Rectal smooth muscle tissue (tissue), 1 donor: ENCODE data around the gene GAL3ST3.

ENCODE experiments used
- H3K27ac ChIP-seq: one replicate; pipeline ENCODE4 v1.7.0; 2013; ENCODE audit warnings: low read depth, low read length, inconsistent platforms
- H3K27me3 ChIP-seq: one replicate; pipeline ENCODE4 v1.7.0; 2013; ENCODE audit warnings: low read length; ENCODE audit not compliant: control insufficient read depth, insufficient read depth
- H3K36me3 ChIP-seq: one replicate; pipeline ENCODE4 v1.7.0; 2013; ENCODE audit warnings: low read length; ENCODE audit not compliant: control insufficient read depth, insufficient read depth
- H3K4me1 ChIP-seq: one replicate; pipeline ENCODE4 v1.7.0; 2013; ENCODE audit warnings: low read length; ENCODE audit not compliant: control insufficient read depth, insufficient read depth
- H3K4me3 ChIP-seq: one replicate; pipeline ENCODE4 v1.7.0; 2013; ENCODE audit warnings: low read length
- H3K9ac ChIP-seq: one replicate; pipeline ENCODE4 v1.7.0; 2013; ENCODE audit warnings: low read length

The GAL3ST3 gene

DNA sequence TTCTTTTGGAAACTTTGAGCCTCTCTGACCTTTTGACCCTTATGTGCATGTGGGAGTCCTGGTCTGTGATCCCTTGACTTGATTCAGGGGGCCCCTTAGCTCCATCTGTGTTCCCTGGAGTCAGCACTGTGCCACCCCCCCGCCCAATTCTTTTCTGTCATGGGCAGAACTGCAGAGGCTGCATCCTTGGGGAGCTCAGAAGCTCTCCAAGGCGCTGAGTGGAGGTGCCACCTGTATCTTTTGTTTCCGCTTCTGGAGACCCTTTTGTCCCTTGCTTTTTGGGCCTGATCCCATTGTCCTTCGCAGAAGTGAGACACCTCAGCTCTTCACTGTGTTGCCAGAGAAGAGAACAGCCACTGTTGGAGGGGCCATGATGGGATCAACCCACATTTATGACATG is 18.7 kb upstream of the GAL3ST3 start:
- H3K9ac ChIP-seq, result no peak overlapping the region
- H3K4me1 ChIP-seq, result peaks cover 13% of the 10 kb centered on the region
- no peak overlapping the region for H3K4me3 ChIP-seq
- peak overlapping the region; percentile 31 for H3K27ac ChIP-seq
- no peaks in the 10 kb centered on the region for H3K27me3 ChIP-seq
- H3K36me3 ChIP-seq, result peaks cover 37% of the 10 kb centered on the region

DNA sequence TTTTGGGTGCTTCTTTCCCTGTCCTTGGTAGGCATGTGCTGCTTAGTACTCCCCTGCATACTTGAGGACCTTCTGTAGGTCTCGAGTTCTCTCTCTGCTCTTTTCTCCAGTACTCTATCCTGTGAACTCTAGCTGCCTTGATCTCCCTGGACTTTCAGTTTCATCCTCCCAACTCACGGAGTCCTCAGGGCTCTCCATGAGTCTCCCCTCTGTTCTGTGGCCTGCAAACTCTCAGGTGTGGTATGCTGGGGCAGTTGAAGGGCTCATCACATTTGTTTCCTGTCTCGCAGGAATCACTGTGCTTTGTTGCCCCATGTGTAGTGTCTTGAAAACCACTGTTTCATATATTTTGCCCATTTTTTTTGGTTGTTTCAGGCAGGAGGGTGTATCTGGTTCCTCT is 17.8 kb upstream of the GAL3ST3 start:
- Histone ChIP-seq H3K4me3 (no peak overlapping the region), H3K27me3 (no peaks in the 10 kb centered on the region), H3K36me3 (peaks cover 39% of the 10 kb centered on the region), H3K4me1 (peaks cover 13% of the 10 kb centered on the region), H3K9ac (no peak overlapping the region), H3K27ac (no peak overlapping the region)

DNA sequence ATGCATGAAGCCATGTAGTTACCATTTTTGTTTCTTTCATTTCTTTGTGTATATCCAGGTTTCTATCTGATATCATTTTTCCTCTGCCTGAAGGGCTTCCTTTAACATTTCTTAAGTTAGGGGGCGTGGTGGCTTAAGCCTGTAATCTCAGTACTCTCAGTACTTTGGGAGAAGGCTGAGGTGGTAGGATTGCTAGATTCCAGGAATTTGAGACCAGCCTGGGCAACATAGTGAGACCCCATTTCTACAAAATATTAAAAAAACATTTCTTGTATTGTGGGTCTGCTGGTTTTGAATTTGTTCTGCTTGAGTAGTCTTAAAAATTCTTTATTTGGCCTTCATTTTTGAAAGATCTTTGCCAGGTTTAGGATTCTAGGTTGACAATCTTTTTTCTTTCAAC is 15.6 kb upstream of the GAL3ST3 start:
- no peak overlapping the region for H3K4me3 ChIP-seq
- H3K4me1 ChIP-seq, result peaks cover 13% of the 10 kb centered on the region
- H3K27me3 ChIP-seq, result no peaks in the 10 kb centered on the region
- H3K27ac ChIP-seq, result no peak overlapping the region
- peaks cover 61% of the 10 kb centered on the region for H3K36me3 ChIP-seq
- H3K9ac ChIP-seq, result no peak overlapping the region

- Histone ChIP-seq H3K4me3 (no peak overlapping the region), H3K27ac (no peak overlapping the region), H3K27me3 (no peaks in the 10 kb centered on the region), H3K4me1 (peaks cover 7% of the 10 kb centered on the region), H3K9ac (no peak overlapping the region), H3K36me3 (peaks cover 67% of the 10 kb centered on the region)
These were observed 14.9 kb upstream of the GAL3ST3 start for GRCh38 chr11:66063900-66064299.

GRCh38 chr11:66062408-66062807 is 13.4 kb upstream of the GAL3ST3 start:
- Histone ChIP-seq H3K27ac (no peak overlapping the region), H3K4me3 (no peak overlapping the region), H3K36me3 (peaks cover 64% of the 10 kb centered on the region), H3K4me1 (no peaks in the 10 kb centered on the region), H3K9ac (no peak overlapping the region), H3K27me3 (no peaks in the 10 kb centered on the region)

DNA sequence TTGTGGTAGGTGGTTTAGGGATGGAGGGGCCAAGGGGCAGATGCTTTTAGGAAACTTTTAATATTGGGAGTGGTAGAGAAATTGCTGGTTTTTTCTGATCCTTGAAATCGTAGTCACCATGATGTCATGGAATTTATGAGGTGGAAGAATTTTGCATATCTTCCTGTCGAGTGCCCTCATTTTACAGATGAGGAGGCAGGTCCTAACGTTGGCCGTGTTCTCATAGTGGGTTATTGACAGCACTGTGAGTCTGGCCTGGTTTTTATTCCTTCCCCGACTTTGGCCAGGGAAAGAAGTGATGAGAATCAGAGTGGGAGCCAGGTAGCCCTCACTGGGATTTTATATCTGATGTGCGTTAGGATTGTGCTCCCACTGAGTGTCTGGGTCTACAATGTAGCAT is 12.3 kb upstream of the GAL3ST3 start:
- H3K4me3 ChIP-seq, result no peak overlapping the region
- peaks cover 63% of the 10 kb centered on the region for H3K36me3 ChIP-seq
- no peaks in the 10 kb centered on the region for H3K27me3 ChIP-seq
- H3K27ac ChIP-seq, result no peak overlapping the region
- H3K9ac ChIP-seq, result no peak overlapping the region
- no peaks in the 10 kb centered on the region for H3K4me1 ChIP-seq

GRCh38 chr11:66059966-66060680 is 11.2 kb upstream of the GAL3ST3 start:
- Histone ChIP-seq H3K36me3 (peaks cover 66% of the 10 kb centered on the region), H3K9ac (no peak overlapping the region), H3K4me1 (no peaks in the 10 kb centered on the region)

DNA sequence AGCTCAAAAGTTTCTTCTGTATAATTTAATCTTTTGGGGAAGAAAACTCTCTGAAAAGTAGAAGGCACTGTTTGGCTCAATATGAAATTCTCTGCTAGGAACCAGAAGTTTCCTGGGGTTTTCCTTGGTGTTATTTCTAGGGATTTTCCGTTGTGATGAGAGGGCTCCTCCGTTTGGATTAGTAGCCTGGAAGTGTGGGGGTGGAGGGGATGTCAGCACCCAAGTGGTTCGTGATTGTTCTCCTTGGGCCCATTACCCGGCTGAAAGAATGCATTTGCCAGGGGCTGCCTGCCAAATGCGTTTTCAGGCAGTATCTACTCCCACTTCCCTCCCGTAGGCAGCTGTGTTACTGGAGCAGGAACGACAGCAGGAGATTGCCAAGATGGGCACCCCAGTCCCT is 7.5 kb upstream of the GAL3ST3 start:
- H3K27me3 ChIP-seq, result no peaks in the 10 kb centered on the region
- H3K4me3 ChIP-seq, result no peak overlapping the region
- H3K27ac ChIP-seq, result no peak overlapping the region
- no peak overlapping the region for H3K9ac ChIP-seq
- peaks cover 10% of the 10 kb centered on the region for H3K4me1 ChIP-seq
- peaks cover 46% of the 10 kb centered on the region for H3K36me3 ChIP-seq

More at GRCh38 chr11:66059966-66060680, 11.2 kb upstream of the GAL3ST3 start:
- Histone ChIP-seq H3K4me3 (no peak overlapping the region), H3K27me3 (no peaks in the 10 kb centered on the region), H3K27ac (no peak overlapping the region)

DNA sequence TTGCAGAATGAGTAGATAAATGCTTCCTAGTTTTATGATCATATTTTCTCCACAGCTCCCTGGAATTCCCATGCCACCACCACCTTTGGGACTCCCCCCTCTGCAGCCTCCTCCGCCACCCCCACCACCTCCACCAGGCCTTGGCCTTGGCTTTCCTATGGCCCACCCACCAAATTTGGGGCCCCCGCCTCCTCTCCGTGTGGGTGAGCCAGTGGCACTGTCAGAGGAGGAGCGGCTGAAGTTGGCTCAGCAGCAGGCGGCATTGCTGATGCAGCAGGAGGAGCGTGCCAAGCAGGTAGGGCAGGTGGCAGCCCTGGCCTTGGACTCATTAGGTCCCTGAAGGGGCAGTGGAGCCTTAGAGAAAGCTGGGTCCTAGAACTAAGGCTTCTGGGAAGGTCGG is 6.1 kb upstream of the GAL3ST3 start:
- no peak overlapping the region for H3K27ac ChIP-seq
- H3K36me3 ChIP-seq, result peaks cover 32% of the 10 kb centered on the region
- H3K4me3 ChIP-seq, result no peak overlapping the region
- H3K4me1 ChIP-seq, result peaks cover 13% of the 10 kb centered on the region
- no peak overlapping the region for H3K9ac ChIP-seq
- no peaks in the 10 kb centered on the region for H3K27me3 ChIP-seq

- Histone ChIP-seq H3K9ac (peak overlapping the region; percentile 68), H3K27me3 (peaks cover 6% of the 10 kb centered on the region), H3K4me3 (peak overlapping the region; percentile 79), H3K36me3 (peaks cover 12% of the 10 kb centered on the region), H3K27ac (peak overlapping the region; percentile 48), H3K4me1 (peaks cover 13% of the 10 kb centered on the region)
These were observed 3.7 kb upstream of the GAL3ST3 start for GRCh38 chr11:66052664-66052982.

DNA sequence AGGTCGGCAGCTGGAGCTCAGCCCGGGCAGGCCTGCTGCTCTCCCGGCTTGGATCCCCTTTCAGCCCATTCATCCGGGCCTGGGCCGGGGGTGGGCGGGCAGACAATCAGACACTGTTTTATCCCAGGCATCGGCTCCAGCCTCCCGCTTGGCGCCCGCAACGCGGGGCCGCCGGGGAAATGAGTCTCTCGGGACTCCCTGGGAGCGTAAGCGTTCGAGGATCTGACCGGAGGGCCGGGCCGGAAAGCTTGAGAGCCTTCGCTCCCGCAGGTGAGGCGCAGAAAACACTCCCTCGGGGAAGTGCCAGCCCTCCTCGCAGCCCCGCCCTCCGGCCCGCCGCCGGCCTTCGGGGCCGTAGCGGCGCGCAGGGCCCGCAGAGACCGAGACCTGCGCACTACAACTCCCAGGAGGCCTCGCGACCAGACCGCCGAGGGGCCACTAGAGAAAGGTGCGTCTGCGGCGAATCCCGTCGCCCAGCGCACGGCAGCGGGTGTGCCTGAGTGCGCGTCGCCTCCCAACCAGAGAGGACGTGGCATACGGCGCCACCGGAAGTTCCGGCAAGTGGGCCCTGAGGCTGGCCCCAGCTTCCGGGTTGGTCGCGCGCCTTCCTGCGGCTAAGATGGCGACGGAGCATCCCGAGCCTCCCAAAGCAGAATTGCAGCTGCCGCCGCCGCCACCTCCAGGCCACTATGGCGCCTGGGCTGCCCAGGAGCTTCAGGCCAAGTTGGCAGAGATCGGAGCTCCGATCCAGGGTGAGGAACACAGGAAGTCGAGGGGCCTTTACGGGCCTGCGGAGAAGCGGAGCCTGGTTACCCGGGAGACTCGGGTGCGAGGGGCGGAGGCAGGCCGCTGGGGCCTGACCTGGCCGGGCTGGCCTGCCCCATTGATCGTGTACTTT is 3.1 kb upstream of the GAL3ST3 start, which contains the start of gene SF3B2:
Gene SF3B2, plus strand, starts transcription at position 599 of the 898 bp plus-strand sequence. Its CDS starts 21 bp downstream, at position 620.
- H3K36me3 ChIP-seq, result peaks cover 7% of the 10 kb centered on the region
- H3K27ac ChIP-seq, result peak within 1 kb of the TSS; percentile 82
- H3K27me3 ChIP-seq, result peaks cover 6% of the 10 kb centered on the region
- H3K9ac ChIP-seq, result peak within 1 kb of the TSS; percentile 68
- peak within 1 kb of the TSS; percentile 79 for H3K4me3 ChIP-seq
- peaks cover 13% of the 10 kb centered on the region for H3K4me1 ChIP-seq

DNA sequence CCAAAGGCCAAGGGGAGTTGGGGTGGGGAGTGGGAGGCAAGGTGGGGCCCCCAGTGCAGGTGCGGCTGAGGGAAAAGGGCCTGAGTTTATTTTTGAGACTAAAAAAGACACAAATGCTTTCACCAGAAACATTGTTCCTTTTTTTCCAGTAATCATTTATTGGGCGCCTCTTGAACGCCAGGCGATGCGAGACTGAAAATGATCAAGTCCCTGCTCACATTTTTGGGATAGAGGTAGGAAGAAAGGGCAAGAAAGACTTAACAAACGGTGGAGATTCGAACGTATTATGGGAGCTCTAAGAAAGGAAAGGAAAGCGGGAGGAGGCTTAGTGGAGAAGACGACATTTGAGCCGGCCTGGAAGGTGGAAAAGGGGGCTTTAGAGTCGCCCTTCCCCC is 2.4 kb upstream of the GAL3ST3 start:
- H3K4me1 ChIP-seq, result peaks cover 13% of the 10 kb centered on the region
- H3K9ac ChIP-seq, result peak overlapping the region; percentile 66
- peak overlapping the region; percentile 68 for H3K4me3 ChIP-seq
- peaks cover 7% of the 10 kb centered on the region for H3K36me3 ChIP-seq
- H3K27me3 ChIP-seq, result peaks cover 6% of the 10 kb centered on the region
- peak overlapping the region; percentile 82 for H3K27ac ChIP-seq
